ENCODE data around the gene DYNC1LI1. TPM values are rescaled to one million over a fixed set of nuclear protein-coding genes. Genes with fewer than 3 reads are reported as not detected.

DYNC1LI1 gene
- total RNA-seq, 1 donor from 2014 or later: 181 TPM

DNA sequence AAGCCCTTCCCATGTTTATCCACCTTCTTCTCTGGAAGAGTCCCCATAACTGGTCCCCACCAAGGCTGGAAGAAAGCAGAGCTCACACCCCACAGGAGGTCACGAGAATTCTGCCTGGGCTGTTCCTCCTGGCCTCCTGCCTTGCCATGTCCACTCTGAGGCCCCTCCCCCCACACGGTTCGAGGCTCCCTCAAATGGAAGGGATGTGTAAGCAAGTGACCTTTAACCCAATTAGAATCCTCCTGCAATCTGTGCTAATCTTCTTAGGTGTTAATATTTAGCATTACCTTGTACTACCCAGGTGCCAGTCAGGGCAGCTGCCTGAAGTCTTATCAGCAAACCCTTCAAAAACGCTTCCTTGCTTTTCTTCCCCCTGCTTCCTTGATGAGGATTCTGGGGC lies 32.4 kb upstream of the DYNC1LI1 start:
- H3K27me3 Mint-ChIP-seq (ENCODE audit: unreplicated experiment): peaks cover 5% of the 10 kb centered on the region
- DNase-seq: no peak
- no peak overlapping the region for H3K4me3 Mint-ChIP-seq (ENCODE audit: unreplicated experiment)
- TF ChIP-seq CTCF (IDR thresholded peaks at IDR 0.05; ENCODE audit: partially characterized antibody, unreplicated experiment): no peak
- no peaks in the 10 kb centered on the region for H3K9me3 Mint-ChIP-seq (ENCODE audit: unreplicated experiment)
- H3K4me1 Mint-ChIP-seq (ENCODE audit: low read depth, unreplicated experiment): peaks cover 2% of the 10 kb centered on the region
- H3K36me3 Mint-ChIP-seq (ENCODE audit: unreplicated experiment): no peaks in the 10 kb centered on the region
- H3K27ac Mint-ChIP-seq (ENCODE audit: unreplicated experiment): no peak overlapping the region

DNA sequence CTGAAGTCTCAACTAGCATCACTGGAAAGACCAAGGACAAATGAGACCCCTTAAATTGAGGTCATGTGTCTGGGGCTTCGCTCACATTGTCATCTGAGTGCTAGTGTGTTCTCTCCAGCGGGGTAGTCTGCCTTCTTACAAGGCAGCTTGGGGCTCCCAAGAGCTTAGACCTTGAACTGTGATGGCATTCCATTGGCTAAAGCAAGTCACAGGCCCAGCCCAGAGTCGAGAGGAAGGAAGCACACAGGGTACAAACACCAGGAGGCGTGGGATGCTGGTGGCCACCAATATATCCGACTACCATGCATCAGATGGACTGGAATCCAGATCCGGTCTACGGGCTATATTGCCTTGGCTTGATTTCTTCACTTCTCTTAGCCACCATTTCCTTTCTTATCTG lies 31.5 kb upstream of the DYNC1LI1 start:
- DNase-seq: no peak
- H3K27ac Mint-ChIP-seq (ENCODE audit: unreplicated experiment): no peak overlapping the region
- H3K27me3 Mint-ChIP-seq (ENCODE audit: unreplicated experiment): peaks cover 5% of the 10 kb centered on the region
- H3K36me3 Mint-ChIP-seq (ENCODE audit: unreplicated experiment): no peaks in the 10 kb centered on the region
- H3K9me3 Mint-ChIP-seq (ENCODE audit: unreplicated experiment): no peaks in the 10 kb centered on the region
- H3K4me3 Mint-ChIP-seq (ENCODE audit: unreplicated experiment): no peak overlapping the region
- peaks cover 6% of the 10 kb centered on the region for H3K4me1 Mint-ChIP-seq (ENCODE audit: low read depth, unreplicated experiment)
- no peak for TF ChIP-seq CTCF (IDR thresholded peaks at IDR 0.05; ENCODE audit: partially characterized antibody, unreplicated experiment)

DNA sequence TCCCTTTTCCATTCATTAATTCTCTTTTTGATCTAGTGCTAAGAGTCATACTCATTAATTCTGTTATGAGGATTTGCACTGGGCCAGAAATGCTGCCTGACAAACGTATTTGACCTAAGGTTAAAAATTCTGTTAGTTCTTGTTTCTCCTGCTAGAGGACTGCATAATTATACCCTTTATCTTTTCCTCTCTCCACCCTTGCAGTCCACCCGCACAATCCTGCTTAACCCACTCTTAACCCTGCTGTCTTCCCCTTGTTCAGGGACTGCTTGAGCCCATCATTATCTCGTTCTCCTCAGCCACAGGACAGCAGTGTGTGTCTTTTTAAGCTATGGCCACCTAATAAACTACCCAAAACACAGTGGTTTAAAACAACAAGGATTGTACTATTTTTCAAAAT lies 31.1 kb upstream of the DYNC1LI1 start:
- H3K9me3 Mint-ChIP-seq (ENCODE audit: unreplicated experiment): no peaks in the 10 kb centered on the region
- H3K4me3 Mint-ChIP-seq (ENCODE audit: unreplicated experiment): no peak overlapping the region
- peaks cover 9% of the 10 kb centered on the region for H3K4me1 Mint-ChIP-seq (ENCODE audit: low read depth, unreplicated experiment)
- TF ChIP-seq CTCF (IDR thresholded peaks at IDR 0.05; ENCODE audit: partially characterized antibody, unreplicated experiment): no peak
- DNase-seq: no peak
- H3K36me3 Mint-ChIP-seq (ENCODE audit: unreplicated experiment): no peaks in the 10 kb centered on the region
- H3K27me3 Mint-ChIP-seq (ENCODE audit: unreplicated experiment): peaks cover 5% of the 10 kb centered on the region
- no peak overlapping the region for H3K27ac Mint-ChIP-seq (ENCODE audit: unreplicated experiment)

GRCh38 chr3:32597656-32598055 lies 27.0 kb upstream of the DYNC1LI1 start:
- no peak for DNase-seq
- H3K9me3 Mint-ChIP-seq (ENCODE audit: unreplicated experiment): no peaks in the 10 kb centered on the region
- no peaks in the 10 kb centered on the region for H3K36me3 Mint-ChIP-seq (ENCODE audit: unreplicated experiment)
- peaks cover 20% of the 10 kb centered on the region for H3K4me1 Mint-ChIP-seq (ENCODE audit: low read depth, unreplicated experiment)
- no peak for TF ChIP-seq CTCF (IDR thresholded peaks at IDR 0.05; ENCODE audit: partially characterized antibody, unreplicated experiment)
- H3K4me3 Mint-ChIP-seq (ENCODE audit: unreplicated experiment): no peak overlapping the region
- H3K27me3 Mint-ChIP-seq (ENCODE audit: unreplicated experiment): no peaks in the 10 kb centered on the region
- no peak overlapping the region for H3K27ac Mint-ChIP-seq (ENCODE audit: unreplicated experiment)

GRCh38 chr3:32596909-32597369 lies 26.3 kb upstream of the DYNC1LI1 start:
- Mint-ChIP-seq H3K4me1 (ENCODE audit: low read depth, unreplicated experiment) (peaks cover 25% of the 10 kb centered on the region), H3K36me3 (ENCODE audit: unreplicated experiment) (no peaks in the 10 kb centered on the region), H3K27me3 (ENCODE audit: unreplicated experiment) (peaks cover under 1% of the 10 kb centered on the region), H3K9me3 (ENCODE audit: unreplicated experiment) (no peaks in the 10 kb centered on the region), H3K4me3 (ENCODE audit: unreplicated experiment) (no peak overlapping the region), H3K27ac (ENCODE audit: unreplicated experiment) (peak overlapping the region; percentile 60)
- no peak for TF ChIP-seq CTCF (IDR thresholded peaks at IDR 0.05; ENCODE audit: partially characterized antibody, unreplicated experiment)
- no peak for DNase-seq

Data from glutamatergic neuron (in vitro differentiated cells).